DLD1 (cell line): ENCODE measurements around the gene SEPTIN5.

Source experiments
- in situ Hi-C: cut with HindIII; loops from 2 replicates; pipeline ENCODE4 v1.10.0; 2017; ENCODE audit warnings: low sequenced_read_pairs

SEPTIN5 gene

DNA sequence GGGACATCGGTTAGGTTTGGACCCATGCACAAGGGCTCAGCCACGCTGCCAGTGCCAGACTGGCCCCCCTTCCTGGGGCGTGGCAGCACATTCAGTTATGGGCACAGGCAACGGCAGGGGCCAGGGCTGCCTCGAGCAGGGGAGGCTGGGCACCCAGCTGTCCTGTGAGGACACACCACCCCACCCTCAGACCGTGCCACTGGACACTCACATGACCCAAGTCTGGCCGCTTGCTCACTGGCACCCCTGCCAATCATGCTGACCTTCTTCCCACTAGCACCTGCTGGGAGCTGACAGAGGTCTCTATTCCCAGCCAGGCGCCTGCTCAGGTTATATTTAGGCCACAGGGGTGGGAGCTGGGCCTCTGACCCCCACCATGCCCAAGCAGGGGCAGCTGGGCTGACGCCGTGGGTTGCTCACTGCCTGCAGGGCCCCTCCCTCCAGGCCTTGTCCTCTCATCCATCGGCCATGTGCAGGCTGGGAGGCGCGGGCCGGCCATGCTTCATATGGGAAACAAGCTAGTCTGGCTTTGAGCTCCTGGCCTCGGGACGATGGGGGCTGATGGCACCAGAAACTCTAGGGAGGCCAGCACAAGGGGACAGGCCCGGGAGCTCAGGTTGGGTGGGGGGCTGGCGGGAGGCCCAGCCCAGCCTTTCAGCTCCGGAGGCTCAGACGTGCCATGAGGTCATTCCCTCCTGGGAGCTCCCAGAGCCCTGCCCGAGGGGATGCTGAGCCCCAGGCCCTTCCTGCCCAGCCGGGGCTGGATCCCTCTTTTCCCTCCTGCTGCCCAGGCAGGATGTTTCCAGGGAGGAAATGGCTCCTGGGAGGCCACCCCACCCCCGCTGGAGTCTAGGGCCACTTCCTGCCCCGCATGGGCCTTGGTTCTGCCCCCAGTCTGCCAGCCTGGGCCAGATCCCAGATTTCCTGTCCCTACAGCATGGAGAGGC, 31.1 kb downstream of the SEPTIN5 start:
- in situ Hi-C loops = no loop called here

DNA sequence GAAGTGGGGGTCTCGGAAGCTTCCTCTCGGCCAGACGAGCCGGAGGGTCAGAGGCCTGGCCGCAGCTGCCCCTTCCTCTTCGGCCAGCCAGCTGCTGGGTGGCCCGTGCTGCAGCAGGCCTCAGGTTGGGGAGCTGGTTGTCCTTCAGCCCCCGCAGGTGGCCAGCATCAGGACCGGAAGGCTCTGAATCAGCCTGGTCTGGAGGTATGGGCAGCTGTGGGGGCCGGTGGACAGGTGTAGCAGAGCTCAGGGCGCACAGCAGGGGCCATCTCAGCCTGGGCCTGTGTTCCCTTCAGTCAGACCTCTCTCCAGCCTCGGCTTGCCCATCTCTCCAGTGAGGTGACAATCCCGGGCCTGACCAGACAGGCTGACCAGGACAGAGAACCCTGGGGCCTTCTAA, 32.4 kb downstream of the SEPTIN5 start:
- in situ Hi-C loops = no loop called here

DNA sequence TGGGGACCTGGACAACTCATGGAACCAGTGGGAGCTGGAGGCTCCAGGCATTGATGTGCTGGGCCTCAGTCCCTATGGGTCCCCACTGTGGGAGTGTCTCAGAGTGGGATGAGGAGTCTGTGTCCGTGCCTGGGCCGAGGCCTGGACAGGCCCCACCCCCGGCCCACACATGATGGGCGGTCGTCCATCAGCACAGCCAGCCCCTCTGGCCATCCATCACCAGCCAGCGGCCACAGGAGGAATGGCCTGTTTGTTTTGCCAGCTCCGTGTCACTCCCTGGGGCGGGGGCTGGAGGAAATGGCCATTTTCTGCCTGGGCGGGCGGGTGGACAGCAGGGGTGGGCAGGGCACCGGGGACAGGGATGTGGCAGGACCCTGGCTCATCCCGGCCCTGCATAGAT, 33.2 kb downstream of the SEPTIN5 start:
- in situ Hi-C loops = no loop called here

DNA sequence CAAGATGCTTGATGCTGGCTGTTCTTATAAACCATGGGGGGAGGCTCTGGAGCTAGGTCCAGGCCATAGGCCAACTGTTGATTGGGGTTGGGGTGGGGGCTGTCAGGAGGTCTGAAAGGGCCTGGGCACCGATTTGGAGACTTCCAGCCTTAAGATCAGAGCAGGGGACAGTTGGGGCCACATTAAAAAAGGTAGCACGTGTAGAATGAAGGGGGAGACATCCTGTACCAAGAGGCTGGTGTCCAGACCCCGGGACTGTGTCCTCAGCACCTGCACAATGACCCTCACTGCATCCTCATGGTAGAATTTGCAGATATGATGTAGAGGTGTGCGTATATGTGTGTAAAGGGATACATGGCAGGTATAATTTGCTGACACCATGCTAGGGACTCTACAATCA, 33.8 kb downstream of the SEPTIN5 start:
- in situ Hi-C loops = no loop called here

DNA sequence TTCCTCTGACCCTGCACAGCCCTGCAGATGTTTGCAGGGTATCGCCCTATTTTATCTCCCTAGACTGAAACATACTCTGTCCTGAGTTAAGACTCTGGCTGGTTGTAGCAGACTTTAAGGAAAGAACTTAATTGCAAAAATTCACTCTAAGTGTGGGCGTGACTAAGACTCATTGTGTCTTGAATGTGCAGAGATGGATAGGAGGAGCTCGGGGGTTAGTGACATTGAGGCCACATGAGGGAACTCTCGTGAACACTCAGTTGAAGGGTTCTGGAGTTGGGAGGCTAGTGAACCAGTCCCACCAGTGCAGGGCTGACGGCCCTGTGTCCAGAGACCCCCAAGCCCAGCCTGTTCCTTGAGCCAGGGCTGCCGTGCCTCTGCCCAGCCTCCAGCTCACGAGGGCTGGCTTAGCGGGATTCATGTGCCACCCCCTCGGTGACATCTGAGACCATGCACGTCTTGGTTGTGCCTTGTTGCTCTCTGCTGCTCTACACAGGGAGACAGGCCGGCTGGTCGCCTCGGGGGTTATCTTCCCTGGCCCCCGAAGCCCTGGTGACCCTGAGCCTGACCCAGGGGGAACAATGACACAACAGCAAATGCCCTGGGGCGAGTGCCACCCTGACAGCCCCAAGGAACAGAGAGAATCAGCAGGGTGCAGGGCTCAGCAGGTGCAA, 34.8 kb downstream of the SEPTIN5 start:
- in situ Hi-C loops = no loop called here

DNA sequence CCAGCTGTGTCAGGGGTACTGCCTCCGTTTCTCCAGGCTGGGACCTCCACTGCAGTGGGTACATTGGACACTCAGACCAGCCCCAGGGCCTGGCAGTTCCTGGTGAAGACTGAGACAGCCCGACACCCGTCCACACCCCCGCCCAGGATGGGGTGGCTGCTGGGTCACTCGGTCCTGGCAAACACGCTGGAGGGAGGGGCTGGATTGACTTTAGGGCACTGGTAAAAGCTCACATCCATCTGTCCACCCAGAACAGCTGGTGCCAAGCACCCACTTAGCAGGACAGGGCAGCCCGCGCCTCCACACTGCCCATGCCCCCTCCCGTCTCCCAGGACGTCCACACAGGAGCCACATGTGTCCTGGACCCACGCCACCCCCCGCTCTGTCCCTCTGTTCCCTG, 35.6 kb downstream of the SEPTIN5 start:
- in situ Hi-C loops = no loop called here

DNA sequence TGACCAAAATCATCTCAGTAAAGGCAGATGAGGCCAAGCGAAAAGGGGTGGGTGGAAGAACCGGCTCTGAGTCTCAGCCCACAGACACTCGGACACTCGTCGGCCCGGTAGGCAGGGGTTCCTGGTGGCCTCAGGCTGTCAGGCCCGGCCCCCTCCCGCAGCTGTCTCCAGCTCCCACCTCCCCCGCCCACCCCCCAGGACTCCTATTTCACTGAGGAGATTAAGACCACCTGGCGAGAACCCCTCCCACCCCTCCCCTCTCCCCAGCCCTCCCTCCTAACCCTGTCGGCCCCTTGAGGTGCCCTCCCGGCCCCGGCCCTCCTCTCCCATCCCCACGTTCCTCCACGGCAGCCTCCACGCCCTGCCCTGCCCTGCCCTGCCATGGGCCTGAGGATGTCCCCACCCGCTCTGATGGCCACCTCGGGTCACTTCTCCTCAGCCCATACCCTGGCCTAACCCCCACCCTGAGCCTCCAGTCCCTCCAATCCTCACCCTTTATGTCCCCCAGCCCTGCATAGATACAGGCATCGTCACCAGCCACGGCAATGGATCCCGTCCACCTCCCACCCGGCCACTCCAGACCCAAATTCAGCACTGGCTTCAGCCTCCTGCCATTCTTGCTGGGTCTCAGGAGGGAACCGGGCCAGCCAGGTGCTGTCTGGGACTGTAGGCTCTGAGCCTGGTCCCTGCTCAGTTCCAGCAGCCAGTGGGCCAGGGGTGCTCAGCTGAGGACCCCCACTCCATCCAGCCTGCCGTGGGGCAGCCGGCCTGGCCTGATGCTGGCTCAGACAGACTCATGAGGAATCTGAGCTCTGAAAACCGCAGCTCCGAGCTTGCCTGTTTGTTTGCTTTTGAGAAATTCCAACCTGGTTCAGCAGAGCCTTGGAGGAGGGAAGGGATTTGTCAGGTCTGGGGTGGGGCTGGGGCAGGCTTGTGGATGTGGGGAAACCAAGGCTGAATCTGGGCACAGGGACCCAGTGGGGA, 36.5 kb downstream of the SEPTIN5 start:
- in situ Hi-C loops = no loop called here

DNA sequence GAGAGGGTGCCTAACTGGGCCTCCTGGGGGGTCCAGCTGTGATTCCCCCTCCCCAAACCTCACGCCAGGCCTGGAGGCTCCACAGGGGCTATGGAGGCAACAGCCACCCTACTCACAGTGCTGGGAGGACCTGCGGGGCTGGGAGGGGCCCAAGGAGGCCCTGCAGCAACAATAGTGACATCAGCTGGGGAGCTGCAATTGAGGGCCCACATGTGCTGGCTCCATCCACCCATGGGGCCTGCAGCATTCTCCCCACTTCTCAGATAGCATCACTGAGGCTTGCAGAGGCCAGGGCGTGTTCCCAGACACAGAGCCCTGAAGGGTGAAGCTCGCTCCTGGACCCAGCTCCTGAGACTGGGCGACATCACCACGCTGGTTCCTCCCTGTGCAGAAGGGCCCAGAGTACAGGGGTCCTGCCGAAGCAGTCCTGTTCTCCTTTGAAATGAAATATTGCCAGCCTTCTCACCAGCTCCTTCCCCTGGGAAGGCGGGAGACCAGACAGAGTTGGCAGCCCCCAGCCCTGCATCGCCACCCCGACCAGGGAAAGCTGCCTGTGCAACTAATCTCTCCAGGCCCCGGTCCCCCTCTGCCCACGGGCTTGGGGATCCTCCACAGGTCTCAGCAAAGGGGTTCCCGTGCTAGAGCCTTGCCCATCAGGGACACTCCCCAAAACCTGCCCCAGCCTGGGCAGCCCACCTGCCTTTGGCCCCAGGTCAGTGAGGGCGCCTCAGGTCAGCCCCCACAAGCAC, 37.4 kb downstream of the SEPTIN5 start:
- in situ Hi-C loops = no loop called here

DNA sequence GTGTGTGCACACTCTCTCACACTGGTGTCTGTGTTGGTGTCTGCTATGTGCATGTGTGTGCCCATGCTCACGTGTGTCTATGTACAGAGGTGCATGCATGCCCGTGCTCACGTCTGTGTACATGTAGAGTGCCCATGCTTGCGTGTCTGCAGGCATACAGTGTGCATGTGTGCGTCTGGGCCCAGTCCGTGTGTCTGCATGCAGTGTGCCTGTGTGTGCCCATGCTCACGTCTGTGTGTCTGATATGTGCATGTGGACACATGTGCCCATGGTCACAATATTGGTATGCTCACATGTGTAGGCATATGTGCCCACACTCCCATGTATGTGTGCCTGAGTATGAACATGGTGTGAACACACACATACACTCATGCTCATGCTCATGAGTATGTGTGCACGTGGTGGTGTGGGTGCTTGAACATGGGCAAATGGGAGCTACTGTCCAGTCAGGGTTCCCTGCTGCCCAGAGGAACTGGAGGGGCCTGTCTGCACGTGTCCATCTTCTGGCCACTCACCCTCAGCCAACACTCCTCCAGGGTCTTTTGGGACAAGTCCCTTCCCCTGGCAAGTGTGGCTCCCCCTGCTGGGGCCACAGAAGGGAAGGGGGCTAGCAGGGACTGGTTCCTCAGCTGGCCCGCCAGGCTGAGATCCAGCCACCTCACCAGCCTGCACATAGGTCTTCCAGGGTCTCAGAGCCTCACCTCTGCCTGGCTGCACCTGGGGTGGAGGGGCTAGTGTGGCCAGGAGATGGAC, 39.0 kb downstream of the SEPTIN5 start:
- in situ Hi-C loops = no loop called here

DNA sequence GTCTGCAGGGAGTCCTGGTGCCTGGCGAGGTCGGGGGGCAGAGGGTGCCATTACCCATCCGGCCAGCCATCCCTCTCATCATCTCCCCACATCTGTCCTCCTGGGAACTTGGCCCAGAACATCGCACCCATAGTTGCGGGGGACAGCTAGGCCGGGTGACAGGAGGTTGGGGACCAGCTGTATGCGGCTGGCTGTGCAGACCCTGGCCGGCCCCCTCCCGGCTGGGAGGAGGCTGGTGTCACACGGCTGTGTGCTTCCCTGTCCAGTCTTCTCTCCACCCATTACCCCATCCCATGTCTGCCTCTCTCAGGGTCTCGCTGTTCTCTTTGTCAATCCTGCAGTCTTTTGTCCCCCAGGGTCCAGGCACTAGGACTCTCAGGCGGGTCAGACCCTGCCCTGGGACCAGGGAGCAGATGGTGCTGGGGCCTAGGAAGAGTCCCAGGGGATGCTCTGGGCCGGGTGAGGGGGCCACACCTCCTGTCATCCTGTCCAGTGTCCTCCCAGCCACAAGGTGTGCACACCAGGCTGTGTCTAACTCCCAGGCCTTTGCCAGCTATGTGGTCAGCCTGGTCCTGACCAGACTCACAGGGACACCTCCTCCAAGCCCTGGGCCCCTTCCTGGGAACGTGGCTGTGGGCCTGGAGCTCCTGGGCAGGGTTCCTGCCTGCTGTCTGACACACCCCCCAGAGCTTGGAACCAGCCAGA, 39.8 kb downstream of the SEPTIN5 start:
- in situ Hi-C loops = no loop called here

DNA sequence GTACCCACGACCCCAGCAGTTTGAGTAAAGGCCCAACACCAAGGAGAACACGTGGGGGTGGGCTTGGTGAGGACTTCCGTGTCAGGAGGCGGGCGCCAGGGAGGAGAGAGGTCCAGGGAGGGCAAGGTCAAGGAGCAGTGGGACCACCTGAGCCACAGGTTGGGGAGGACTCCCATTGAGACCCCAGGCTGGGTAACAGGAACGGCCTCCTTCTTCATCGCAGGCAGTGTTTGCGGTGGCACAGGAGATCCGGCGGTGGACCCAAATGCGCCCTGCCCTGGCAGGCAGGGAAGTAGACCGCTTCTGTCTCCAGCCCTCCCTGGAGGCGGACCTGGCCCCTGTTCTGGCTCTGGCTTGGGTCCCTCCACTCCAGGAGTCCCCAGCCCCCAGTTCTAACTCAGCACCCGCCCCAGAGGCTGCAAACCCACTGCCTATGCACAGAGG, 40.4 kb downstream of the SEPTIN5 start:
- in situ Hi-C loops = loop anchor here (5.0 kb wide), 2 partner anchors 78 to 178 kb away; no protein-coding TSS in a partner anchor

DNA sequence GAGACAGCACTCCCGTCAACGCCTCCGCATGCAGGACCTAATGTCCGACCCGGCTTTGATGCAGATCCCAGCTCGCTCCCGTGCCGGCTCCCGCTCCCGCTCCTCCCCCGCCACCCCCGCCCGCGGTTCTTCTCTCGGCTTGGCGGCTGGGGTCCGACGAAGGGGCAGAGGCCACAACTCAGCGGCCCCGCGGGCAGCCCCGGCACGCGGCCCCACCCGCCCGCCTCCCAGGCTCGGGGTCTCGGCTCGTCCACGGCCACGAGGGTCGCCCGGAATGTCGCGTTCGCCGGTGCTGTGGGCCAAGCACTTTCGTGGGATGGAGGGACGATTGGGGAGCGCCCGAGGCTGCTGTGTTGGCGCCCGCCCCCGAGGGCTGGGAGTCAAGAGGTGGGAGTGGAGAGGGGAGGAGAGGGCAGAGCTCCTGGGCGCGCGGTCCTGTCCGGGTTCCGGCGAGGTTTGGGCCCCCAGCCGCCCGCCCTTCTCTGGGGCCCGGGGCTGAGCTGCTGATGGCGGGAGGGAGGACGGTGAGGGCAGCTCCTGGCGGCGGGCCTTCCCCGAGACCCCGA, 40.9 kb downstream of the SEPTIN5 start:
- in situ Hi-C loops = loop anchor here (5.0 kb wide), 2 partner anchors 77 to 177 kb away; no protein-coding TSS in a partner anchor

DNA sequence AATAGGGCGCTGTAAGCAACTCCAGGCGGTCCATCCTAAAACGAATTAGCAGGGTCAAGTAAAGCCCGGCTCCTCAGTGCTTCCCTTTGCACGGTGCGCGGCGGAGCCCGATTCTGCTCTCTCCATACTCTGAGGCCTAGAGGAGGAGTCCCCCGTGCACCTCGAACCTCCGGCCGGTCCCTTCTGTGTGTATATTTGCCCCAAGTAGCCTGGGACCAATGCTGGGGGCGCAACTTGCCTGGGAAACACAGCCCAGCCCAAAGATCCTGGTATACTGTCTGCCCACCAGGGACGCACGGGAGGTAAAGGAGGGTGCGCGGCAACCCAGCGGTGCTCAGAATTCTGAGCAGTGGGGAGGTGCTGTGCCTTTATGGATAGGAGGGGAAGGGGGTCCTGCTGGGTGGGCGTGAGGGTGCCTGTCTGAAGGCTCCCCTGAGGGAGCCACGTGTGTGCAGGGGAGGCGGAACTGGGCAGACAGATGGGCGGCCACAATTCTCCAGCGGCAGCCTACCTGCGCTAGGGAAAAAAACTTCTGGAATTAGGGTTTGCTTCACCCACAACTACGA, 41.5 kb downstream of the SEPTIN5 start:
- in situ Hi-C loops = loop anchor here (5.0 kb wide), 2 partner anchors 76 to 176 kb away; no protein-coding TSS in a partner anchor

DNA sequence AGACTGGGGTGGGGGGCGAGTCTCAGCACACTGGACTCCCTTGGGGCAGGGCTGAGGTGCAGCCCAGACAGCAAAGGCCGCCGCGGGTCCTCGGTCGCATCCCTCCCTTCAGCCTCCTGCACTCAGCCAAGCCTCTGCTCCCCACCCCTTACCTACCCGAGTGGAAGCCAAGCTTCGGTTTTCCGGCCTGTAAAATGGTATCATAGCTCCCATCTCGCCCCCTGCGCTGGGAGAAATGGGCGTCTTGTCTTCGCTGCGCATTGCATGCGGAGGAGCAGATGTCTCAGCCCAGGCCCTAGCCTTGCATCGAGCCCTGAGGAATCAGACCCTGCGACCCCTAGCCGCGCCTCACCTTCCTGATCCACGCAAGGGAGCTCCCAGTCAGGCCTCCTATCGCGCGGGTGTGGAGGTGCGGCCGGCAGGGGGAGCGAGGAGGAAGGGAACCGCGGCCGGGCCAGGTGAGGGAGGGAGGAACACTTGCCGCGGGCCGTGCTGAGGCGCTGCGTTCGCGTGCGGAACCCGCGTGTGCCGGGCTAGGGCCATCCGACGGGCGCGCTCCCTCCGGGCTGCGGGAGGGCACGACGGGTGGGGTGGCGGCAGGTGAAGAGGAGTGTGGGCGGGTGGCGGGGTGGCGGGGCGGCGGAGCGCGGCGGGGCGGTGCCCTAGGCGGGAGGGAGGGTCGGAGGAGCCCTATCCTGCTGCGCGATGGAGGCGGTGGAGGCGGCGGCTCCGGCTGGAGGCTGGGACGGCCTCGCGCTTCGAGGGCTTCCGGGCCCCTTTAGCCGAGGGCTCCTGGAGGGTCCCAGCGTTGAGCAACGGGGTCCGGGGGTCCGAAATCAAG, 42.2 kb downstream of the SEPTIN5 start:
- in situ Hi-C loops = loop anchor here (5.0 kb wide), 2 partner anchors 76 to 176 kb away; no protein-coding TSS in a partner anchor

DNA sequence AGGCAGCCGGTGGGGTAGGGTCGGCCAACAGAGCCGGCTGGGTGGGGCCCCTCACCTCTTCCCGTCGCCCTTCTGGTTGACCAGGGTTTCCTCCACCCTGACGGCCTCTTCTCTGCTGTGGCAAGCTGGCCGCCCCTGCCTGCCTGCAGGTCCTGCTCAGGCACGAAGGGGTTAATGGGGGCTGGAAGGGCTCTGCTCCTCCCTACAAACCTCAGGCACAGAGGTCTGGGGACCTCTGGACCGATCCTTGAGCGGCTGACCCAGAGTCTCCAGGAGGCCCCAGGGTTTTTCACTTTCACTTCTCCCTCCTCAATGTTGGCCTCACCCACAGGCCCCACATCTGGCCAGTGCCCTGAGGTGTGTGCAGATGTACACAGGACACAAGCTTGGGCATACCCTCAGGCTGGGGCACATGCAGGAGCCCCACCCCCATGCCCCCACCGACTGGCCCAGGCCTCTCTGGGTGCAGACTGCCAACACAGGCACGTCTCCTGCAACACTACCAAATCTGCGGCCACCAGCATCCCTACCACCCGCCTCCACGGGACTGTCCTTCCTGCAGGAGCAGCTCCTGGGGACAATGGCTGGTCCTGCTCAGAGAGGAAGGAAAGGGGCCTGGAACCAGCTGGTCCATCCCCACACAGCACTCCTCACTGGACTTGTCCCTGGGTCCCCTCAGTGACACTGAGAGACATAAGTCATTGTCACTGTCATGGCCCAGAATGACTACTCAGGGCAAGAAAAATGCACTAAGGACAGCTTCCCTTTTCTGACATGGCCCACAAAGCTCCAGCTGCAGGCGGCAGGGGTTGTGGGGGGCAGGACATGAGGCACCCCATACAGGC, 43.1 kb downstream of the SEPTIN5 start:
- in situ Hi-C loops = loop anchor here (5.0 kb wide), 2 partner anchors 75 to 175 kb away; no protein-coding TSS in a partner anchor
